A549 (cell line): Measurements from ENCODE around the gene CTNNA3. TPM values are rescaled to one million over a fixed set of nuclear protein-coding genes. Genes with fewer than 3 reads are reported as not detected.

Experiments used
- ATAC-seq, 2 experiments: fragments of 200-7000 bp in 1 of 2; fragments of >200 bp in 1 of 2; cut with Nextera tagmentation in 1 of 2; cut with Tn5 transposase in 1 of 2; 3 replicates each; pipeline versions ENCODE4 v1.8.0 to v1.9.1; 2018 to 2020; ENCODE audit warnings: mild to moderate bottlenecking in 1 of 2, moderate library complexity in 1 of 2
- CTCF ChIA-PET: fragments of 300-600 bp; sonication (Branson Sonifier 250); formaldehyde crosslinking; extraction: SDS; loops from one replicate; lab custom pipeline; 2021; ENCODE audit warnings: antibody characterized with exemption, inconsistent platforms; lab: Yijun Ruan, JAX
- POLR2A ChIA-PET: fragments of 350-600 bp; formaldehyde crosslinking; extraction: SDS; loops from one replicate; lab custom pipeline; 2021; ENCODE audit warnings: antibody characterized with exemption, inconsistent platforms; lab: Yijun Ruan, JAX
- DNase-seq, 2 experiments: peaks; one replicate each; pipeline versions ENCODE4 v3.0.0 to v3.0.0-alpha.2; 2011 to 2016; ENCODE audit warnings: low read depth in 1 of 2, low spot score in 1 of 2
- FAIRE-seq: peaks from 2 replicates; lab custom pipeline; 2011; peaks lifted over from hg19 to GRCh38; lab: Jason Lieb, UNC
- H3K27ac ChIP-seq, 2 experiments: fragments of >200 bp; sonication (Bioruptor Twin); formaldehyde crosslinking; 3 replicates each; pipeline ENCODE4 v1.5.1; 2016 to 2017
- H3K4me1 ChIP-seq: fragments of >200 bp; sonication (Bioruptor Twin); formaldehyde crosslinking; 3 replicates; pipeline ENCODE4 v1.6.1; 2016
- H3K4me2 ChIP-seq: fragments of >200 bp; sonication (Bioruptor Twin); formaldehyde crosslinking; 3 replicates; pipeline ENCODE4 v1.6.1; 2016
- H3K4me3 ChIP-seq: fragments of >200 bp; sonication (Bioruptor Twin); formaldehyde crosslinking; 3 replicates; pipeline ENCODE4 v1.5.1; 2016
- H3K9me3 ChIP-seq: fragments of >200 bp; sonication (Bioruptor Twin); formaldehyde crosslinking; 3 replicates; pipeline ENCODE4 v1.6.1; 2016
- ATOH8 ChIP-seq: fragments of 250-450 bp; sonication (Bioruptor Pico); IDR thresholded peaks from 2 replicates; pipeline ENCODE4 v1.5.0; 2020; ENCODE audit warnings: low read depth, mild to moderate bottlenecking, moderate library complexity
- BCL3 ChIP-seq: fragments of >200 bp; sonication (Bioruptor Twin); formaldehyde crosslinking; IDR thresholded peaks from 3 replicates; pipeline ENCODE4 v1.6.1; 2016
- CBX2 ChIP-seq: fragments of 200-600 bp; sonication (generic); IDR thresholded peaks from 2 replicates; pipeline ENCODE4 v1.6.1; 2016; ENCODE audit warnings: low read depth, mild to moderate bottlenecking, borderline replicate concordance
- CEBPB ChIP-seq, 2 experiments: fragments of >200 bp in 1 of 2; sonication (Bioruptor Twin) in 1 of 2; formaldehyde crosslinking in 1 of 2; IDR thresholded peaks; 2 replicates each; pipeline ENCODE4 v1.6.1; 2012 to 2016
- CHD4 ChIP-seq: fragments of 200-600 bp; sonication (generic); IDR thresholded peaks from 2 replicates; pipeline ENCODE4 v1.6.1; 2016; ENCODE audit warnings: antibody characterized with exemption, mild to moderate bottlenecking, borderline replicate concordance
- EHMT2 ChIP-seq: fragments of 200-600 bp; sonication (generic); IDR thresholded peaks from 2 replicates; pipeline ENCODE4 v1.6.1; 2016; ENCODE audit warnings: antibody characterized with exemption, low read depth, mild to moderate bottlenecking, moderate library complexity
- FOSB ChIP-seq: fragments of 250-450 bp; sonication (Bioruptor Pico); IDR thresholded peaks from 2 replicates; pipeline ENCODE4 v1.5.0; 2020; ENCODE audit warnings: mild to moderate bottlenecking, moderate library complexity
- GATA3 ChIP-seq: IDR thresholded peaks from 2 replicates; pipeline ENCODE4 v1.6.1; 2012; ENCODE audit warnings: borderline replicate concordance
- HDAC2 ChIP-seq: fragments of 200-600 bp; sonication (generic); IDR thresholded peaks from 2 replicates; pipeline ENCODE4 v1.6.1; 2016
- HES2 ChIP-seq: fragments of >200 bp; sonication (Bioruptor Twin); formaldehyde crosslinking; IDR thresholded peaks from 2 replicates; pipeline ENCODE4 v1.6.1; 2016
- HOXA7 ChIP-seq: fragments of 250-450 bp; sonication (Bioruptor Pico); IDR thresholded peaks from 2 replicates; pipeline ENCODE4 v1.5.0; 2020; ENCODE audit warnings: mild to moderate bottlenecking, moderate library complexity
- JUN ChIP-seq, 2 experiments: fragments of >200 bp; sonication (Bioruptor Twin); formaldehyde crosslinking; IDR thresholded peaks; 2 replicates in 1 of 2; 3 replicates in 1 of 2; pipeline ENCODE4 v1.6.1; 2016 to 2017
- KDM1A ChIP-seq: fragments of 200-600 bp; sonication (generic); IDR thresholded peaks from 2 replicates; pipeline ENCODE4 v1.6.1; 2016; ENCODE audit warnings: low read depth, mild to moderate bottlenecking
- MAZ ChIP-seq: fragments of 150-350 bp; IDR thresholded peaks from 2 replicates; pipeline ENCODE4 v1.6.1; 2014; ENCODE audit warnings: antibody characterized with exemption, low read depth, low read length, borderline replicate concordance
- MYC ChIP-seq: IDR thresholded peaks from 2 replicates; pipeline ENCODE4 v1.6.1; 2012; ENCODE audit warnings: mild to moderate bottlenecking, inconsistent platforms, low read length, improper control_type of control experiment, borderline replicate concordance
- NFE2L2 ChIP-seq: fragments of 150-350 bp; conservative IDR thresholded peaks from 2 replicates; pipeline ENCODE4 v1.6.1; 2014; ENCODE audit warnings: low read length
- NPAS2 ChIP-seq: fragments of 250-450 bp; sonication (Bioruptor Pico); IDR thresholded peaks from 2 replicates; pipeline ENCODE4 v1.8.0; 2022; ENCODE audit warnings: mild to moderate bottlenecking, moderate library complexity, borderline replicate concordance
- RAD21 ChIP-seq, 2 experiments: fragments of >200 bp in 1 of 2; sonication (Bioruptor Twin) in 1 of 2; formaldehyde crosslinking in 1 of 2; IDR thresholded peaks in 1 of 2; conservative IDR thresholded peaks in 1 of 2; 2 replicates in 1 of 2; 3 replicates in 1 of 2; pipeline ENCODE4 v1.6.1; 2012 to 2018; ENCODE audit warnings: inconsistent platforms in 1 of 2
- RNF2 ChIP-seq: fragments of 200-600 bp; sonication (generic); IDR thresholded peaks from 2 replicates; pipeline ENCODE4 v1.6.1; 2016; ENCODE audit warnings: low read depth, mild to moderate bottlenecking, antibody characterized with exemption, moderate library complexity, borderline replicate concordance
- SMC3 ChIP-seq: fragments of >200 bp; sonication (Bioruptor Twin); formaldehyde crosslinking; IDR thresholded peaks from 3 replicates; pipeline ENCODE4 v1.6.1; 2018; ENCODE audit warnings: inconsistent platforms
- SREBF2 ChIP-seq: fragments of 450-650 bp; IDR thresholded peaks from 2 replicates; pipeline ENCODE4 v1.6.1; 2014; ENCODE audit warnings: mild to moderate bottlenecking, moderate library complexity
- TP53 ChIP-seq: fragments of 250-450 bp; sonication (Bioruptor Pico); IDR thresholded peaks from 2 replicates; pipeline ENCODE4 v1.5.0; 2021; ENCODE audit warnings: mild to moderate bottlenecking, moderate library complexity
- USF2 ChIP-seq: fragments of 450-650 bp; IDR thresholded peaks from 2 replicates; pipeline ENCODE4 v1.6.1; 2014; ENCODE audit warnings: antibody characterized with exemption
- ZFP36 ChIP-seq: fragments of 450-650 bp; IDR thresholded peaks from 2 replicates; pipeline ENCODE4 v1.6.1; 2014; ENCODE audit warnings: borderline replicate concordance; ENCODE audit not compliant: partially characterized antibody
- ZNF302 ChIP-seq: fragments of 250-450 bp; sonication (Bioruptor Pico); IDR thresholded peaks from 2 replicates; pipeline ENCODE4 v1.9.0; 2021; ENCODE audit warnings: inconsistent platforms, mild to moderate bottlenecking, moderate library complexity
- ZSCAN20 ChIP-seq: fragments of 250-450 bp; sonication (Bioruptor Pico); IDR thresholded peaks from 2 replicates; pipeline ENCODE4 v1.8.0; 2022; ENCODE audit warnings: mild to moderate bottlenecking, moderate library complexity
- WGBS: methylation state at CpG from one replicate; pipeline ENCODE4 v1.1.6; 2017; ENCODE audit errors: missing lambda C conversion rate; 5-methylcytosine and 5-hydroxymethylcytosine counted together
- polyA plus RNA-seq, 4 experiments: library from polyadenylated mRNA; depleted of rRNA in 3 of 4; stranded (reverse); fragments of >200 nt; fragmentation: RNase III in 1 of 4; extraction: RNeasy Plus Mini Kit Qiagen cat#74134 plus additional on column Dnase treatment in 1 of 4; gene quantifications; 2 replicates in 3 of 4; 3 replicates in 1 of 4; pipeline ENCODE4 v1.2.3, GENCODE V29; 2011 to 2017

CTNNA3 gene
- polyA plus RNA-seq, 2 of the 4 experiments (the other 2 are of a cell fraction), result not detected

GRCh38 chr10:66513504-66513903 lies 1182.5 kb downstream of the CTNNA3 start (continued):
- no peak for TF ChIP-seq HES2

GRCh38 chr10:66505003-66505657 lies 1190.9 kb downstream of the CTNNA3 start:
- 20% methylated on average over 2 of the region's 2 CpGs for WGBS
- POLR2A ChIA-PET, result no interaction called here

GRCh38 chr10:66501356-66501755 lies 1194.6 kb downstream of the CTNNA3 start:
- ChIA-PET POLR2A (no interaction called here), CTCF (no interaction called here)
- Histone ChIP-seq H3K4me1 (no peaks in the 10 kb centered on the region), H3K4me3 (no peak overlapping the region), H3K27ac (no peak overlapping the region), H3K9me3 (no peaks in the 10 kb centered on the region), H3K4me2 (no peak overlapping the region)
- ATAC-seq, result no peak
- DNase-seq, result no peak
- WGBS, result 4% methylated on average over 2 of the region's 2 CpGs
- TF ChIP-seq HOXA7 (CRISPR knock-in tag) (no peak), GATA3 (no peak), CEBPB (IDR thresholded peaks at IDR 0.05) (no peak), ZSCAN20 (no peak), ZFP36 (no peak), MYC (no peak), USF2 (no peak)
- no peak for FAIRE-seq

More at GRCh38 chr10:66505003-66505657, 1190.9 kb downstream of the CTNNA3 start:
- no peak for TF ChIP-seq ATOH8 (CRISPR knock-in tag)
- TF ChIP-seq HOXA7 (CRISPR knock-in tag), result no peak
- no peak for TF ChIP-seq JUN (IDR thresholded peaks at IDR 0.05)
- no peak for TF ChIP-seq RNF2
- TF ChIP-seq CBX2, result no peak
- H3K27ac ChIP-seq, result no peak overlapping the region
- H3K4me1 ChIP-seq, result no peaks in the 10 kb centered on the region
- no peak overlapping the region for H3K4me3 ChIP-seq
- DNase-seq (no peak), ATAC-seq (no peak), FAIRE-seq (no peak)
- H3K9me3 ChIP-seq, result no peaks in the 10 kb centered on the region
- CTCF ChIA-PET, result no interaction called here
- H3K4me2 ChIP-seq, result no peak overlapping the region

GRCh38 chr10:66483966-66484365 lies 1212.0 kb downstream of the CTNNA3 start:
- no peaks in the 10 kb centered on the region for H3K9me3 ChIP-seq
- ATAC-seq, result no peak
- POLR2A ChIA-PET, result no interaction called here
- no peaks in the 10 kb centered on the region for H3K4me1 ChIP-seq
- CTCF ChIA-PET, result no interaction called here
- no peak for FAIRE-seq
- TF ChIP-seq EHMT2 (no peak), CHD4 (no peak), NPAS2 (CRISPR knock-in tag) (no peak), ZFP36 (no peak), HDAC2 (no peak), NFE2L2 (no peak), RAD21 (conservative IDR thresholded peaks at IDR 0.05 in 1 of 2, IDR thresholded peaks at IDR 0.05 in 1 of 2) (no peak), MAZ (no peak), BCL3 (no peak), TP53 (CRISPR knock-in tag) (no peak), ZNF302 (CRISPR knock-in tag) (no peak), FOSB (CRISPR knock-in tag) (no peak), KDM1A (no peak), SREBF2 (no peak), HES2 (no peak), SMC3 (no peak)
- no peak for DNase-seq
- H3K27ac ChIP-seq, result no peak overlapping the region
- H3K4me3 ChIP-seq, result no peak overlapping the region
- H3K4me2 ChIP-seq, result no peak overlapping the region
